ENCODE data around the gene WFIKKN1.

Gene WFIKKN1

GRCh38 chr16:603933-604332 lies 26.9 kb upstream of the WFIKKN1 start:
- H3K4me3 ChIP-seq = no peak overlapping the region
- H3K4me1 ChIP-seq = peaks cover 23% of the 10 kb centered on the region
- no peak overlapping the region for H3K4me2 ChIP-seq
- no peak for TF ChIP-seq Cebpa-rat (IDR thresholded peaks at IDR 0.05)
- no peak overlapping the region for H3K9ac ChIP-seq
- H3K36me3 ChIP-seq = peaks cover 50% of the 10 kb centered on the region
- H3K27me3 ChIP-seq = no peaks in the 10 kb centered on the region
- no peak overlapping the region for H3K27ac ChIP-seq
- H4K20me1 ChIP-seq = peaks cover 50% of the 10 kb centered on the region
- H3K9me3 ChIP-seq = peaks cover 50% of the 10 kb centered on the region

- H3K4me2 ChIP-seq = no peak overlapping the region
- H3K27me3 ChIP-seq = no peaks in the 10 kb centered on the region
- peaks cover 35% of the 10 kb centered on the region for H3K36me3 ChIP-seq
- H3K9me3 ChIP-seq = peaks cover 50% of the 10 kb centered on the region
- H3K4me1 ChIP-seq = peaks cover 35% of the 10 kb centered on the region
- no peak overlapping the region for H3K9ac ChIP-seq
- peaks cover 56% of the 10 kb centered on the region for H4K20me1 ChIP-seq
- no peak overlapping the region for H3K4me3 ChIP-seq
- TF ChIP-seq Cebpa-rat (IDR thresholded peaks at IDR 0.05) = no peak
- no peak overlapping the region for H3K27ac ChIP-seq
Measured at GRCh38 chr16:606656-607307, 24.0 kb upstream of the WFIKKN1 start.

- Histone ChIP-seq H3K4me2 (no peak overlapping the region), H3K4me3 (no peak overlapping the region), H3K27me3 (no peaks in the 10 kb centered on the region), H3K4me1 (peaks cover 35% of the 10 kb centered on the region), H3K27ac (no peak overlapping the region), H4K20me1 (peaks cover 45% of the 10 kb centered on the region), H3K9ac (no peak overlapping the region), H3K36me3 (peaks cover 36% of the 10 kb centered on the region), H3K9me3 (peaks cover 51% of the 10 kb centered on the region)
- no peak for TF ChIP-seq Cebpa-rat (IDR thresholded peaks at IDR 0.05)
Measured at GRCh38 chr16:608019-608418, 22.8 kb upstream of the WFIKKN1 start.

- H3K9ac ChIP-seq = peak overlapping the region; percentile 53; the same call in 1 of the 2 replicates
- no peaks in the 10 kb centered on the region for H3K27me3 ChIP-seq
- peaks cover 37% of the 10 kb centered on the region for H4K20me1 ChIP-seq
- H3K27ac ChIP-seq = peak overlapping the region; percentile 50
- H3K9me3 ChIP-seq = peaks cover 54% of the 10 kb centered on the region
- peaks cover 46% of the 10 kb centered on the region for H3K4me1 ChIP-seq
- TF ChIP-seq Cebpa-rat (IDR thresholded peaks at IDR 0.05) = no peak
- no peak overlapping the region for H3K4me3 ChIP-seq
- peaks cover 47% of the 10 kb centered on the region for H3K36me3 ChIP-seq
- H3K4me2 ChIP-seq = peak overlapping the region; percentile 70
Measured at GRCh38 chr16:609316-609715, 21.5 kb upstream of the WFIKKN1 start.

GRCh38 chr16:609984-610383 lies 20.8 kb upstream of the WFIKKN1 start:
- no peaks in the 10 kb centered on the region for H3K27me3 ChIP-seq
- peaks cover 42% of the 10 kb centered on the region for H4K20me1 ChIP-seq
- TF ChIP-seq Cebpa-rat (IDR thresholded peaks at IDR 0.05) = no peak
- H3K4me2 ChIP-seq = peak overlapping the region; percentile 70
- H3K4me3 ChIP-seq = no peak overlapping the region
- peak overlapping the region; percentile 50 for H3K27ac ChIP-seq
- peaks cover 48% of the 10 kb centered on the region for H3K9me3 ChIP-seq
- H3K4me1 ChIP-seq = peaks cover 53% of the 10 kb centered on the region
- peaks cover 40% of the 10 kb centered on the region for H3K36me3 ChIP-seq
- H3K9ac ChIP-seq = peak overlapping the region; percentile 53

- no peak overlapping the region for H3K4me3 ChIP-seq
- H3K27ac ChIP-seq = peak overlapping the region; percentile 50
- H3K36me3 ChIP-seq = peaks cover 32% of the 10 kb centered on the region
- peaks cover 40% of the 10 kb centered on the region for H3K9me3 ChIP-seq
- peaks cover 61% of the 10 kb centered on the region for H3K4me1 ChIP-seq
- H3K27me3 ChIP-seq = no peaks in the 10 kb centered on the region
- peak overlapping the region; percentile 53 for H3K9ac ChIP-seq
- peak overlapping the region; percentile 70 for H3K4me2 ChIP-seq
- no peak for TF ChIP-seq Cebpa-rat (IDR thresholded peaks at IDR 0.05)
- peaks cover 50% of the 10 kb centered on the region for H4K20me1 ChIP-seq
Measured at GRCh38 chr16:610513-611381, 20.0 kb upstream of the WFIKKN1 start.

- peaks cover 28% of the 10 kb centered on the region for H3K36me3 ChIP-seq
- no peaks in the 10 kb centered on the region for H3K27me3 ChIP-seq
- no peak overlapping the region for H3K4me3 ChIP-seq
- H3K9ac ChIP-seq = no peak overlapping the region
- H3K4me1 ChIP-seq = peaks cover 45% of the 10 kb centered on the region
- TF ChIP-seq Cebpa-rat (IDR thresholded peaks at IDR 0.05) = no peak
- no peak overlapping the region for H3K27ac ChIP-seq
- H3K9me3 ChIP-seq = peaks cover 17% of the 10 kb centered on the region
- peak overlapping the region; percentile 65 for H3K4me2 ChIP-seq
- H4K20me1 ChIP-seq = peaks cover 56% of the 10 kb centered on the region
Measured at GRCh38 chr16:615122-615521, 15.7 kb upstream of the WFIKKN1 start.

GRCh38 chr16:616733-617586 lies 13.8 kb upstream of the WFIKKN1 start:
- H4K20me1 ChIP-seq = peaks cover 56% of the 10 kb centered on the region
- peaks cover 28% of the 10 kb centered on the region for H3K36me3 ChIP-seq
- H3K4me2 ChIP-seq = no peak overlapping the region
- TF ChIP-seq Cebpa-rat (IDR thresholded peaks at IDR 0.05) = no peak
- H3K27me3 ChIP-seq = no peaks in the 10 kb centered on the region
- H3K9ac ChIP-seq = no peak overlapping the region
- no peak overlapping the region for H3K27ac ChIP-seq
- peaks cover 49% of the 10 kb centered on the region for H3K4me1 ChIP-seq
- peaks cover 11% of the 10 kb centered on the region for H3K9me3 ChIP-seq
- H3K4me3 ChIP-seq = no peak overlapping the region

- peaks cover 65% of the 10 kb centered on the region for H4K20me1 ChIP-seq
- peaks cover 54% of the 10 kb centered on the region for H3K4me1 ChIP-seq
- TF ChIP-seq Cebpa-rat (IDR thresholded peaks at IDR 0.05) = no peak
- no peak overlapping the region for H3K4me2 ChIP-seq
- H3K4me3 ChIP-seq = no peak overlapping the region
- H3K36me3 ChIP-seq = peaks cover 28% of the 10 kb centered on the region
- H3K9me3 ChIP-seq = peaks cover 11% of the 10 kb centered on the region
- no peak overlapping the region for H3K27ac ChIP-seq
- no peaks in the 10 kb centered on the region for H3K27me3 ChIP-seq
- H3K9ac ChIP-seq = no peak overlapping the region
Measured at GRCh38 chr16:617855-618254, 12.9 kb upstream of the WFIKKN1 start.
